GM18858 (cell line): Measurements from ENCODE around the gene PIWIL1.

Experiments
- ATAC-seq: cut with Tn5 transposase; IDR thresholded peaks from one replicate; pipeline ENCODE4 v1.9.1; 2021; ENCODE audit not compliant: unreplicated experiment

PIWIL1 gene

GRCh38 chr12:130337488-130338303 is at the start of gene PIWIL1:
PIWIL1 (plus strand) TSS chr12:130337887; CDS start chr12:130342592, 4,705 bp downstream.
- ATAC-seq = no peak

GRCh38 chr12:130288206-130288605 is 49.5 kb upstream of the PIWIL1 start:
- no peak for ATAC-seq

- ATAC-seq = no peak
Measured at GRCh38 chr12:130288691-130289090, 49.0 kb upstream of the PIWIL1 start.

DNA sequence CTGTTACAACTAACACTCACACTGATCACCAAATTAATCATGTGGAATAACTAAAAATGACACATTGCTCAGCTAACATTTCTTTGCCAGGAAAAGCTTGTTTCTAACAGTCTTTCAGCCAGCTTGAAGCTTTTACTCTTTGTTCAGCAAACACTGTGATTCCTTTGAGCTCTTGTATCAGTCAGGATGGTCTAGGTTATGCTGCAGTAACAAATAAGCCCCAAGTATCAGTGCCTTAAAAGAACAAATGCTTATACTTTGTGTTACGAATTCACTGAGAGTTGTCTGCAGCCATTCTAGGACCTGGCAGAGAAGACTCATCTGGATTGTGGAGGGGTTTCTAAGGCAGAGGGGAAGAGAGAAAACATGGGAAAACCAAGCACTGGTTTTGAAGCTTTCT is 47.6 kb upstream of the PIWIL1 start:
- ATAC-seq = no peak

- ATAC-seq = no peak
Measured at GRCh38 chr12:130298322-130299021, 39.2 kb upstream of the PIWIL1 start.

DNA sequence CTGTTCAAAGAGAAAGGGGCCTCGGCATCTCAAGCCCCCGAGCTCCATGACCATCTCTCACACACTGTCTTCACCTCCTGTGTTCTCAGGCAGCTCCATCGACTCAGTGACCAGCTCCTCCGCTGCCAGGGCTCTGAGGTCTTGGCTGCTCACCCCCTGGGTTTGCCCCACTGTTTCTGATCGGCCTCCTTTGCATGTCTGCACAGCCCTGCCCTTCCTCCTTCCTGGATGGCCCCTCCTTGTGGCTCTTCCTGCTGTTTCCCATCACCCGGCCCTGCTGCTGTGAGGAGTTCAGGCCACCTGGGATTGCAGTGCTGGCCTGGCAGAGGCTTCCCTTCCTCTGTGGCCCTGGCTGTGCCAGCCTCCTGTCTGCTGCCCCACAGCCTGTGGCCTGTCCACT is 38.1 kb upstream of the PIWIL1 start:
- no peak for ATAC-seq

GRCh38 chr12:130300090-130300489 is 37.6 kb upstream of the PIWIL1 start:
- no peak for ATAC-seq

- no peak for ATAC-seq
Measured at GRCh38 chr12:130300737-130301535, 36.8 kb upstream of the PIWIL1 start.

DNA sequence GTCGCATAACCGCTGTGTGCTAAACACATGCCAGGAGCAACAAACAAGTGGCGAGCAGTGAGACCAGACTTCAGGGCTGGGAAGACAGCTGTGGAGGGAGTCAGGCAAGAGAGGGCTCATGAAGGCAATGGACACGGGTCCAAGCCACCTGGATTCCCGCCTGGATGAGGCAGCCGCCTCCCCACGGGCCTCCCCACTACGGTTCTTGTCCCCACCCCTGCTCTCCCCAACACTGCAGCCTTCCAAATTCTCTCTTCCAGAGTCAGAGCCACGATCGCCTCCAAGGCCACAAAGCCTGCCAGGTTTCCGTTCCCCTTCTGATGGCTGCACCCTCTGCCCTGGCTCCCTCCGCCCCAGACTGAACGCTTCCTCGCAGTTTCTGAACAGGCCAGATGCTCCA is 36.1 kb upstream of the PIWIL1 start:
- no peak for ATAC-seq

GRCh38 chr12:130303781-130304180 is 33.9 kb upstream of the PIWIL1 start:
- no peak for ATAC-seq

GRCh38 chr12:130307859-130308258 is 29.8 kb upstream of the PIWIL1 start:
- ATAC-seq = no peak

DNA sequence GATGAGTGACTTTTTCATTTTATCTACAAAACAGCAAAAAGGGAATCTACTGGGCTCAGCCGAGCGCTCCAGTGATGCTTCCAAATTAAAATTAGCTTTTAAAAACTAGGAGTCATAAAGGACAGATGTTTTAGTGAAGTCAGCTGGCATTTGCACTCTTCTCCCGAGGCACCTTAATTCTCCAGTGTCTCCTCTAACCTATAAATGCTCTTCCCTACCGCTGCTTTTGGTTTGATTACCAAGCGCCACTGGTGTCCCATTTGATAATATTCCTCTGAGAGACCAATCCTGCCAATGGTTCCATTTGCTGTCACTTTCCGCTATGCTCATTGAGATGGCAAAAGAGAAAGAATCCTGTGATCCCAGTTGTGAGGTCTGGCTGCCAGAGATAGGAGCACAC is 29.3 kb upstream of the PIWIL1 start:
- ATAC-seq = no peak

- ATAC-seq = no peak
Measured at GRCh38 chr12:130316251-130316650, 21.4 kb upstream of the PIWIL1 start.

DNA sequence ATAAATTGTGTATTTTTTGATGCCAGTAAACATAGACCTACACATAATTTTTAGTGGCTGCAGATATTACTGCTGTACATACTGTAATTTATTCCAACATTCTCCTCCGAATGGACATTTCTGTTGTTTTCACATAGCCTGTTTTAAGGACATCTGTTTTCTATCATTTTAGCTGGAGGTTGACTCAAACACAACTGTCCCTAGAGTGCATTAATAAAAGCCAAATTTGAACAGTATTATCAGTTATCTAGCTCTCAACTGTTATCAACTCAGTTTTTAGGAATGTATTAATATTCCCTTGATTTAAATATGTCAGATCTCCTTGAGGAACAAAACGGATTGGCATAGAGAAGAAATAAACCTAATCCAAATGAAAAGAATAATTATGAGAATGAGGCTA is 17.2 kb upstream of the PIWIL1 start:
- ATAC-seq = no peak

GRCh38 chr12:130322263-130322662 is 15.4 kb upstream of the PIWIL1 start:
- no peak for ATAC-seq

GRCh38 chr12:130330685-130331084 is 7.0 kb upstream of the PIWIL1 start:
- no peak for ATAC-seq

- ATAC-seq = no peak
Measured at GRCh38 chr12:130331146-130331545, 6.5 kb upstream of the PIWIL1 start.

GRCh38 chr12:130333341-130333740 is 4.3 kb upstream of the PIWIL1 start:
- no peak for ATAC-seq

DNA sequence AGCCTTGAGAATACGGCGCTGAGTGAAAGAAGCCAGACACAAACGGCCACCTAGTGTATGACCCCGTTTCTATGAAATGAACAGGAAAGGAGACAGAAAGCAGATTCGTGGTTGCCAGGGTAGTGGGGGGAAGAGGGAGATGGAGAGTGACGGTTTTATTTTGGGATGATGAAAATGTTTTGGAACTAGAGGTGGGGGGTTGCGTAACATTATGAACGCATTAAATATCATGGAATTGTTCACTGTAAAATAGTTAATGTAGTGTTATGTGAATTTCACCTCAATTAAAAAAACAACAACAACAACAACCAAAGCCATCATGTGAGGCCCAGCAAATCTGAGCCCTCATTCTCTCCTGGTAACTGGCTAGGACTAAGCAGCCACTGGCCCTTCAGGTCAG is 3.3 kb upstream of the PIWIL1 start:
- ATAC-seq = no peak

- ATAC-seq = no peak
Measured at GRCh38 chr12:130334937-130335336, 2.8 kb upstream of the PIWIL1 start.

DNA sequence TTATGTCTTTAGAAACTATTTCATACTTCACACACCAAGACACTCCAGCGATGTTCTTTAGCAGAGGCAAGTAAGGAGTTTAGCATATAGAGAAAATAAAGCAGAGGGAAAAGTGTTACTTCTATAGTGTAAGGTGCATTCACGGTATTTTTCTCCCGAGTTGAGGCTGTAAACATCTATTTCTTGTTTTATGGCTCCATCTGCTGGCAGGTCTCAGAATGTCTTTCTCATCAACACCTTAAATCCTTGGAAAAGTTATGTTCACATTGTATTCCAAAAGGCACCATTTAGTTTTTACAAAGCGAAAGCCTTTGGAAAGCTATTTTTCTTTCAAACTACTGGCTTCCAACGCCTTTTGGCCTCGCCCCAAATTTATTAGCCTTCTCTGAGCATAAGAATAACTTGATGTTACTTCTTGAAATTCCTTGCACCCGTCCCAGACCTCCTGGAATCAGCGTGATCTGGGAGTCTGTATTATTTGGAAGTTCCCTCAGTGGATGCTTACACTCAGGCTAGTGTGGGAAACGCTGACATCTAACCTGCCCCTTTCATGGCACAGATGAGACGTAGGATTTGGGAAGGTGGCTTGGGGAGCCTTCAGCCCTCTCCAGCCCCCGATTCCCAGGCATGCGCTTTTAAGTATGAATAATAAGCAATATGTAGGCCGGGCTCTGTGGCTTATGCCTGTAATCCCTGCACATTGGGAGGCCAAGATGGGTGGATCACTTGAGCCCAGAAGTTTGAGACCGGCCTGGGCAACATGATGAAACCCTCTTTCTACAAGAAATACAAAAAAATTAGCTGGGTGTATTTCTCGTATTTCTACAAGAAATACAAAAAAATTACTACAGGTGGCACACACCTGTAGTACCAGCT is 1.9 kb upstream of the PIWIL1 start:
- no peak for ATAC-seq
